HPDE6-E6E7 (cell line): Measurements from ENCODE around the gene KIAA1671.

ENCODE experiments used
- DNase-seq: peaks from one replicate; pipeline ENCODE4 v3.0.0; 2011; ENCODE audit warnings: missing footprints; ENCODE audit errors: extremely low spot score

The KIAA1671 gene

GRCh38 chr22:25013607-25014006 is 61.1 kb downstream of the KIAA1671 start:
- DNase-seq: no peak

DNA sequence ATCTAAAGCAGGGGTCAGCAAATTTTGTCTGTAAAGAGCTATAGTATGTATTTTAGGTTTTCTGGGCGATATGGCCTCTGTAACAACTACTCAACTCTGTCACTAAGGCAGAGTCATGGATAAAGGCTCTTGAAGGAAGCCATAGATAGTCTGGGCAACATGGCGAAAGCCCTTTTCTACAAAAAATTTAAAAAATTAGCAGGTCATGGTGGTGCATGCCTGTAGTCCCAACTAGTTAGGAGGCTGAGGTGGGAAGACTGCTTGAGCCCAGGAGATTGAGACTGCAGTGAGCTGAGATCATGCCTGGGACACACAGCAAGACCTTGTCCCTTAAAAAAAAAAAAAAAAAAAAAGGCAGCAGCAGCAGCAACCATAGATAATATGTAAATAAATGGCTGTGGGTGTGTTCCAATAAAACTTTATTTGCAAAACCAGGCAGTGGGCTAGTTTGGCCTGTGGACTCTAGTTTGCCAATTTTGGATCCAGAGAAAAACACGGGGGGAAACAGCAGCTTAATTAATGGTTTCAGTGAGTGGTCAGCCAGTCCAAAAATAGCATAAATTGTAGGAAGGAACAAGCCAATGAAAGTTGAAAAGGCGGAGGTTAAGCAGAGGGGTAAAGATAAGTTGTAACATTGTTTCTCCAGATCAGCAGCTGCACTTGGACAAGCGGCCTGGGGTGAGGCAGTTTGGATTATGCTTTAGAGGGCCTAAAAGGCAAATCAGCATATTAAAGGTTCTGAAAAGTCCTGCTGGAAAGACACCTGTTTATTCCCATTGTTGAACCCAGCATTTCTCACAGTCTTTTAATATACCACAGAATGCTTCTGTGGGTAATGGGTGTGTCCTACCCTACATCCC is 62.6 kb downstream of the KIAA1671 start:
- no peak for DNase-seq

DNA sequence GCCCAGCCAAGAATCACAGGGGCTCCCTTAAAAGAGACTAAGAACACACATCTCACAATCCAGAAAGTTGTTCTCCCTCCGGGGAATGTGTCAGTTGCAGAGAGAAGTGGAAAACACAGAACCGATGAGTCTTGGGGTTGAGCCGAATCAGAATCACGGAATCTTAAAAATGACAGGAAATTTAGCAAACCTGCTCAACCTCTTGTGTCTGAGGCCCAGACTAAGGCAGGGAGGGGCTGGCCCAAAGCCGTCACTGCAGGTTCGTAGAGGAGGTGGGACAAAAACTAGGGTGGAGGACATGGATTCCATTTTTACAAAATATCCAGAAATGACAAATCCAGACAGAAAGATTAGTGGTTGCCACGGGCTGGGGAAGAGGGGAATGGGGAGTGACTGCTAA is 63.8 kb downstream of the KIAA1671 start:
- no peak for DNase-seq

DNA sequence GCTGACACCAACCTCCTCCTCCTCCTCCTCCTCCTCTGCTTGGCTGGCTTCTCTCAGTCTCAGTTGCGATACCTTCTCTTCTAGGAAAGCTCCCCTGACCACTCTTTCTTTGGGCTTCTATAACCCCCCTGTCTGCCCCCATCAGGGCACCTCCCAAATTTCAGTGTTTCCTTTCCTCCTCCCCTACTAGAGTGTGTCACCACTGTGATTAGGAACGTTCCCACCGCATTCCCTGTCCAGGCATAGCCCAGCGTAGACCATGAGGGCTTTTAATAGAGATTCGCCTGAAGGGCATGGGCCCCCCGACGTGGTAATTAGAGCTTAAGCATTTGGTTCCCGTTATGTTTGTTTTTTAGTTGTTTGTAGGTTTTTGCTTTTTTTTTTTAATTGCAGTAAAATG is 65.5 kb downstream of the KIAA1671 start:
- no peak for DNase-seq

DNA sequence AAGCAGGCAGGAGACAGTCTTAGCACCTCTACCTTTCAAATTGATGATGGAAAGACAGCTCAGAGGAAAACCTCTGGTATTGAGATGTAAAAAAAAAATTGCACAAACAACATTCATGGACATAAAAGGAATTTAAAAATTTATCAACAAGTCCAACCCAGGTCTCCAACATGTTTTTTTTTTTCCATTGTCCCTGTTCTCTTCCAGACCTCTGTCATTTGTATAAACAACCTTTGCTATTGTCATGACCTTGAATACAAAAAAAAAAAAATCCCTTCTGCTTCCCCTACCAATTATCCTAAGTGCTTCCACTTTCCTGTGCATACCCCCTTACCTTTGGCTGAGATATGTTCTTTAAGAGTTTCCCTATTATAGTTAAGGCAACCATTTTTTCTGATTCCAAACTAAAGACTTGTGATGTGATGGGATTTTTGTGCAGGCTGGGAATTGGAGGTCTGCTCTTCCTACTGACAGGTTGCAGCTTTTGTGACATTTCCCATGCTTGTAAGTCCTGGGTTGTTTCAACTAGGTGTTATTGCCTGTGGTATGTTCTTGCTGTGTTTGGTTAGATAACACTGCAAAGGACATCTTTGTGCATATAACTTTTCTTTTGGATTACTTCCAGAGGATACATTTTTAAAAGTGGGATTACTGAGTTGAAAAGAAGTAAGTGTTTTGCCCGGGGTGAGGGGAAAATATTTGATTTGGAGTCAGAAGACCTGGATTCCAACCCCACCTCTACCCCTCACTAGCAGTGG is 67.1 kb downstream of the KIAA1671 start:
- no peak for DNase-seq

GRCh38 chr22:25021409-25021808 is 68.9 kb downstream of the KIAA1671 start:
- no peak for DNase-seq

- DNase-seq: no peak
These were observed 69.6 kb downstream of the KIAA1671 start for GRCh38 chr22:25021976-25022711.

- no peak for DNase-seq
These were observed 71.4 kb downstream of the KIAA1671 start for GRCh38 chr22:25023879-25024278.

DNA sequence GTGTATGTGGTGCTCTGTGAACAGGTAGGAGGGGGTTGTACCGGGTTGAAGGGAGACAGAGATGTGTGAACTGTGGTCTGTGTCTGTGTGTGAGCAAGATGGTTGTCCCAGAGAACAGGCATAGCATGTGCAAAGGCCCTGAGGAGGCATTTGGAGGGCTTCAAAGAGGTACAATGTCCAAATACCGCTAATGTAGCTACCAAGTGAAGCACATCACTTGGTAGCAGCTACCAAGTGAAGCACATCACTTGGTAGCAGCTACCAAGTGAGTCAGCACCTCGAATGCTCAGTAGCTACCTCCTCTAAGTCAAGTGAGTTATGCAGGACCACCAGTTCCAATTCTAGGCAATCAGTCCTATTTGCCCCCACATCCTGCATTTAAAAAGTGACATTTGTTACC is 72.4 kb downstream of the KIAA1671 start:
- no peak for DNase-seq

- DNase-seq: peak; percentile 72
These were observed 73.2 kb downstream of the KIAA1671 start for GRCh38 chr22:25025491-25026400.

DNA sequence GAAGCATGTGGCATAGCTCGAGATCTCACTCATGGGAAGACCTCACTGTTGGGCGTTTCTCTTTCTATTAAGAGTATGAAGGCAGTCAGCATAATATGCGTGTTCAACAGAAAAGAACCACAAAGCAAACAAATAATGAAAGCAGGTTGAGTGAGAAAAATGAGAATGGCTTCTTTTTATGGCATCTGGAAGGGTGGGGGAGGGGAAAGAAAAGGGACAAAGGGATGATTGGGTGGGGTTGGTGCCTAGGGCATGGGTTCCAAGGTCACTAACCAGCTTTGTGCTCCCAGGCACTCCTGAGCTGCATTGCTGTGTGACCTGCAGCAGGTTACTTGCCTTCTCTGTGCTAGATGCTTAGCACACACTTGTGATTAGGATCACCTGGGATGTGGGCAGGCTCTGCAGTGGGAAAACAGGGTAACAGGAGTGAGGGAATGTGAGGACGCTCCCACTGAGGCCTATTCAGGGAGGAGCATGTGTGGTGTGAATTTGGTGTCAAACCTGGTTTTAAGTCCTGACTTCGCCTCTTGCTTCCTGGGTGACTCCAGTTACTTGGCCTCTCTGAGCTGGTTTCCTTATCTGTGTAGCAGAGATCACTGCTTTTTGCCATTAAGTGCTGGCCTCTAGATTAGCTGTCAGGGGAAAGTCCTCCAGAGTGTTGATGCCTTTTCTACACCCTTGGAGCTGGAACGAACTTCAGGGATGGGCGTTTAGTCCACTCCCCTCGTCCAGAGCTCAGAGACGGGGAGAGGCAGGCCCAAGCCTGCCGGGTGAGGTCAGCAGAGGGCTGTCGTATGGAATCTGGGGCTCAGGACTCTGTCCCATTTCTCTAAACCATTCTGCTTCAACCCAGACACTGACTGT is 74.8 kb downstream of the KIAA1671 start:
- DNase-seq: peak; percentile 58

GRCh38 chr22:25027959-25028840 is 75.7 kb downstream of the KIAA1671 start:
- DNase-seq: no peak

GRCh38 chr22:25028841-25029141 is 76.3 kb downstream of the KIAA1671 start:
- no peak for DNase-seq

DNA sequence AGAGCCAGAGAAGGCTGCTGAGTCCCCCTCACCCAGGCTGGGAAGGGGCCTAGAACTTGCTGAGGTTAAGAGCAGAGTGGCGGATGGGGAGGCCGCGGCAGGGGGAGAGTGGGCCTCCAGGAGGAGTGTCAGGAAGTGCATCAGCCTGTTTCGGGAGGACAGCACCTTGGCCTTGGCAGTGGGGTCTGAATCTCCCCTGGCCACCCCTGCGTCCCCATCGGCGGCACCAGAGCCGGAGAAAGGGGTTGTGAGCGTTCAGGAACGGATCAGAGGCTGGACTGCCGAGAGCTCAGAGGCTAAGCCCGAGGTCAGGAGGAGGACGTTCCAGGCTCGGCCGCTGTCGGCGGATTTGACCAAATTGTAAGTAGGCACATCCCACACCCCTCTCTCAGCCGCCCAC is 76.7 kb downstream of the KIAA1671 start:
- no peak for DNase-seq

GRCh38 chr22:25030636-25031035 is 78.1 kb downstream of the KIAA1671 start:
- no peak for DNase-seq

DNA sequence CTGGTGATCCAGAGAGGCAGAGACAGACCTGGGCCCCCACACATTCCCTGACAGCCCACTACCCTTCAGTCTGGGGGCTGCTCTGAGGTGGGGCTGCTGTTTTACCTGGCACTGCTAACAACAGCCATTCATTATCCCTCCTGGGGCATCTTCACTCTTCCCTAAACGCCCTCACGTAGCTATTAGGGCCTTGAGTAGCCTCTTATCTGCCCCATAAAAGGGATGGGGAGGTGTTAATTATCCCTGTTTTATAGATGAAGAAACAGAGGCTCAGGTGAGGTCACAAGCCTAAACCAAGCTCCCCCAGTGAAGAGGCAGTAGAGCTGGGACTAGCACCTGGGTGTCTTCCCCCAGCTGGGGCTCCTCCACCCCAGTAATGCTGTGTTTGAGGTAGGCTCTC is 79.5 kb downstream of the KIAA1671 start:
- DNase-seq: no peak

DNA sequence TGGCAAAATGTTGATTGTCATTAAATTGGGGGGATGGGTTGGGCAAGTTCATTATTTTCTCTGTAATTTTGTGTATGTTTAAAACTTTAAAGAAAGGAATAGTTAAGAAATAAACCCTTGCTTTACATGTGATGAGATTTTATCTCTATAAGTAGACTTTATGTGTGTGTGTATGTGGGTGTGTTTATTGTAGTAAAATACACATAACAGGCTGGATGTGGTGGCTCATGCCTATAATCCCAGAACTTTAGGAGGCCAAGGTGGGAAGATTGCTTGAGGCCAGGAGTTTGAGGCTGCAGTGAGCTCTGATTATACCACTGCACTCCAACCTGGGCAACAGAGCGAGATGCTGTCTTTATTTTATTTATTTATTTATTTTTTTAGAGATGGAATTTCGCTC is 83.2 kb downstream of the KIAA1671 start:
- DNase-seq: no peak

DNA sequence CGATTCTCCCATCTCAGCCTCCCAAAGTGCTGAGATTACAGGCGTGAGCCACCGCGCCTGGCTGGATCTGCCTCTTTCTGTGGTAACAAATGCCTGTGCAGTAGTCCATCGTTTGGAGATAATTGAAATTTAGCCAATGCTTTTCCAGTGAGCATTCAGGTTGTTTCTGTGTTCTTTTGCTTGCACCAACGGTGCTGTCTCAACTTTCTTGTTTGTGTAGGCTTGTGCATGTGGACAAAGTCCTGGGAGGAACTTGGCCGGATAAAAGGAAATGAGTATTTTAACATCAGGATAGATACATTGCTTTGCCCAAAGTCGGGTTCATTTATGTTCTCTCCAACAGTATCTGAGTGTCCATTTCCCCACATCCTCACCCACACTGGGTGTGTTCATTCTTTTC is 85.7 kb downstream of the KIAA1671 start:
- DNase-seq: no peak

- no peak for DNase-seq
These were observed 86.3 kb downstream of the KIAA1671 start for GRCh38 chr22:25038771-25039170.

GRCh38 chr22:25039255-25039654 is 86.7 kb downstream of the KIAA1671 start:
- no peak for DNase-seq
